Right lobe of liver (tissue), 6 donors: ENCODE data around the gene TGM6. TPM values are rescaled to one million over a fixed set of nuclear protein-coding genes. Genes with fewer than 3 reads are reported as not detected.
A peak's percentile ranks its signal among the peaks of the same experiment; 100 is the strongest.

Source experiments
- ATAC-seq, 4 donors: fragments of 200-7000 bp; cut with Tn5 transposase; one replicate each; pipeline ENCODE4 v1.9.1; 2020; ENCODE audit warnings: mild to moderate bottlenecking in 4 of 4, moderate library complexity in 4 of 4
- DNase-seq, 3 donors: peaks; one replicate each; pipeline ENCODE4 v3.0.0-alpha.2; 2020
- H3K27ac ChIP-seq, 3 donors: fragments of 200-600 bp; one replicate each; pipeline ENCODE4 v1.8.0; 2022
- H3K27me3 ChIP-seq, 2 donors: fragments of 200-600 bp; one replicate each; pipeline ENCODE4 v1.8.0; 2022
- H3K36me3 ChIP-seq, 4 donors: fragments of 200-600 bp; sonication (generic) in 1 of 4; one replicate each; pipeline versions ENCODE4 v1.5.1 to v1.8.0; 2017 to 2022; ENCODE audit warnings: control low read depth in 1 of 4
- H3K4me1 ChIP-seq, 4 donors: fragments of 200-600 bp; sonication (generic) in 1 of 4; one replicate each; pipeline versions ENCODE4 v1.5.1 to v1.8.0; 2017 to 2022; ENCODE audit warnings: control low read depth in 1 of 4
- H3K4me3 ChIP-seq, 3 donors: fragments of 200-600 bp; one replicate each; pipeline ENCODE4 v1.8.0; 2022
- H3K9me3 ChIP-seq, 4 donors: fragments of 200-600 bp; sonication (generic) in 1 of 4; one replicate each; pipeline versions ENCODE4 v1.5.1 to v1.8.0; 2017 to 2022; ENCODE audit warnings: control low read depth in 1 of 4
- POLR2A ChIP-seq: fragments of 450-650 bp; IDR thresholded peaks from one replicate; pipeline ENCODE4 v1.6.1; 2017; ENCODE audit warnings: antibody characterized with exemption, mild to moderate bottlenecking
- WGBS: methylation state at CpG from one replicate; pipeline ENCODE4 v1.1.6; 2018; ENCODE audit warnings: low coverage, low lambda C conversion rate; ENCODE audit not compliant: insufficient coverage; ENCODE audit errors: missing lambda C conversion rate; 5-methylcytosine and 5-hydroxymethylcytosine counted together
- intact Hi-C, 2 donors: fragments of 100-400 bp; cut with DNase I; formaldehyde crosslinking; loops; one replicate each; pipeline versions ENCODE4 v1.11.2 to v1.14.1; 2022
- total RNA-seq, 6 experiments: library from RNA; depleted of rRNA in 2 of 6; stranded (reverse); fragments of >200 nt in 2 of 6; fragmentation: NEBNext Ultra II Directional in 3 of 6; extraction: Animal tissue kit (Norgen Biotek cat#: 25700) in 3 of 6; gene quantifications; one replicate each; pipeline versions ENCODE4 v1.1.0 to v1.2.4, GENCODE V29; 2016 to 2023
- TF ChIP-seq, protein P1 (sequence below), 4 donors: fragments of 200-600 bp in 3 of 4; fragments of 450-650 bp in 1 of 4; IDR thresholded peaks; one replicate each; pipeline versions ENCODE4 v1.5.1 to v1.8.0; 2016 to 2022; ENCODE audit warnings: antibody characterized with exemption in 4 of 4, mild to moderate bottlenecking in 2 of 4
- donor health status: DM: no; HTN: yes; CAD: no.
- donor health status: DM: no; HTN: no; CAD: no.
- donor health status: DM: no; HTN: no; CAD: no.
- donor health status: DM: no; HTN: yes; CAD: no.
- donor health status: DM: no; HTN: yes; CAD: no.

Gene TGM6
- total RNA-seq, 6 experiments from 2014 or later, result not detected

DNA sequence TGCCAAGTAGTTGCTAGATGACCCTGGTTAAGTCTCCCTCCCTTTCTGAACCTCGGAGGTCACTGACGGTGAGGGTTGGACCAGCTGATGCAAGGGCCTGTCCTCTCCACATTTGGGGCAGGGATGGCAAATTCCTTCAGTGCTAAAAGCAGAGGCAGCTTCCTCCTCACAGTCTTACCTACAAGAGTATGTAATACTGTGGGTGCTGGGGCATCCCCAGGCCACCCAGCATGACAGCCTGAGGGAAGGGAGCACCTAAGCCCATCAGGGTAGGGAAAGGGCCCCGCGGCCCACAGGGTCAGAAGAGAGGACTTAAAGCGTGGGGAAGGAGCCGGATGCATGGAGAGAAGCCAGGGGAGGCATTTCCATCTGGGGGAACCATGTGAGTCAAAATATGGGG, 46.9 kb upstream of the TGM6 start:
- Histone ChIP-seq H3K9me3 (no peaks in the 10 kb centered on the region), H3K4me1 (peaks cover 0 to 11% (median 4%) of the 10 kb centered on the region in 4 donors), H3K27ac (no peak overlapping the region), H3K27me3 (no peaks in the 10 kb centered on the region), H3K4me3 (no peak overlapping the region), H3K36me3 (no peaks in the 10 kb centered on the region)
- DNase-seq, result peak in 1 of 3 donors; percentile 33
- no peak for ATAC-seq
- TF ChIP-seq POLR2A, result no peak
- TF ChIP-seq, protein P1, sequence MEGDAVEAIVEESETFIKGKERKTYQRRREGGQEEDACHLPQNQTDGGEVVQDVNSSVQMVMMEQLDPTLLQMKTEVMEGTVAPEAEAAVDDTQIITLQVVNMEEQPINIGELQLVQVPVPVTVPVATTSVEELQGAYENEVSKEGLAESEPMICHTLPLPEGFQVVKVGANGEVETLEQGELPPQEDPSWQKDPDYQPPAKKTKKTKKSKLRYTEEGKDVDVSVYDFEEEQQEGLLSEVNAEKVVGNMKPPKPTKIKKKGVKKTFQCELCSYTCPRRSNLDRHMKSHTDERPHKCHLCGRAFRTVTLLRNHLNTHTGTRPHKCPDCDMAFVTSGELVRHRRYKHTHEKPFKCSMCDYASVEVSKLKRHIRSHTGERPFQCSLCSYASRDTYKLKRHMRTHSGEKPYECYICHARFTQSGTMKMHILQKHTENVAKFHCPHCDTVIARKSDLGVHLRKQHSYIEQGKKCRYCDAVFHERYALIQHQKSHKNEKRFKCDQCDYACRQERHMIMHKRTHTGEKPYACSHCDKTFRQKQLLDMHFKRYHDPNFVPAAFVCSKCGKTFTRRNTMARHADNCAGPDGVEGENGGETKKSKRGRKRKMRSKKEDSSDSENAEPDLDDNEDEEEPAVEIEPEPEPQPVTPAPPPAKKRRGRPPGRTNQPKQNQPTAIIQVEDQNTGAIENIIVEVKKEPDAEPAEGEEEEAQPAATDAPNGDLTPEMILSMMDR (IDR thresholded peaks at IDR 0.05), result no peak
- intact Hi-C loops, result no loop called here
- WGBS, result 82% methylated on average over 4 of the region's 6 CpGs

DNA sequence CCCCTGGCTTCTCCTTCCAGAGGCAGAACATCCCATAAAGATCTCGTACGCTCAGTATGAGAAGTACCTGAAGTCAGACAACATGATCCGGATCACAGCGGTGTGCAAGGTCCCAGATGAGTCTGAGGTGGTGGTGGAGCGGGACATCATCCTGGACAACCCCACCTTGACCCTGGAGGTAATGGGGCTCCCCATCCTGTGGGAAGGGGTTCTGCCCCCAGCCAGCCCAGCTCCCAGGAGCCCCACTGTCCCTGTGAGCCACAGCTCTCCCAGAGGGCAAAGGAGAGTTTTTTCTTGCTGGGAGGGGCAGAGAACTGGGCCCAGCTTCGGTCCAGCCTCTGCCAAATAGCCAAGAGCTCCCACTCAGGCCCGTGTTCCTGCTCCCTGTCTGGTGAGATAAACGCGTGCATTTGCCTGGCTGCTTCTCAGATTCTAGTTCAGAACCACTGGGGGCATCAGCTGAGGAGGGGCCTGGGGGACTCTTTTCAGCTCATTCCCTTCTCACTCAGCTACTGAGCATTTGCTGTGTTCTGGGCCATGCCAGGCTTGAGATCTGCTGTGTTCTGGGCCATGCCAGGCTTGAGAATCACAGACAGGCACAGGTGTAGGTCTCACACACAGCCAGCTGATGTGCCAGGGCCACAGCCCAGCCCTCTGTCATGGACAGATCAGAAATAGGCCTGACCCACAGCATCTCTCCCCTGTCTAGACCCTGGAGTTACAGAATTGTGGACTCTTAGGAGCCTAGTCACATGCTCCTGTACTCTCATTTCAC, 45.4 kb upstream of the TGM6 start:
- intact Hi-C loops, result no loop called here
- no peaks in the 10 kb centered on the region for H3K36me3 ChIP-seq
- no peaks in the 10 kb centered on the region for H3K9me3 ChIP-seq
- H3K27ac ChIP-seq, result no peak overlapping the region
- no peak overlapping the region for H3K4me3 ChIP-seq
- no peaks in the 10 kb centered on the region for H3K4me1 ChIP-seq
- no peaks in the 10 kb centered on the region for H3K27me3 ChIP-seq
- TF ChIP-seq, protein P1 (IDR thresholded peaks at IDR 0.05), result no peak
- TF ChIP-seq POLR2A, result no peak
- DNase-seq (peak in 1 of 3 donors; percentile 42), ATAC-seq (no peak)
- WGBS, result 72% methylated on average over 4 of the region's 9 CpGs

DNA sequence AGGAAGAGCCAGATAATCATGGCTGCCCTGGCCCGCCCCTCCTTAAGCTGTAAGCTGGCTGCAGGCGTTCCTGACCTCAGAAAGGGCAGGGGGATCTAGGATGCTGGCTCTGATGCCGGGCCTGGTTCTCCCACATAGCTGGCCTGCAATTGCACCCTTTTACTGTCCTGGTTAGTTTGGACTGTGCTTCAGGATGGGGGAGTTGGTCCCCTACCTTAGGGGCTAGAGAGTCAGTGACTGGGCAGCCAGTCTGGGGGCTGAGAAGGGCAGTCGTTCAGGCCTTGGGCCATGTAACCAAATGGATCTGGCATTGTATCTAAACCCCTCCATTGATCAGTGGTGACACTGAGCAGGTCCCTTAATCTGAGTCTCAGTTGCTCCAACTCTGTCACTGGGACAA, 44.2 kb upstream of the TGM6 start:
- Histone ChIP-seq H3K4me1 (no peaks in the 10 kb centered on the region), H3K9me3 (no peaks in the 10 kb centered on the region), H3K27me3 (no peaks in the 10 kb centered on the region), H3K36me3 (no peaks in the 10 kb centered on the region), H3K27ac (no peak overlapping the region), H3K4me3 (no peak overlapping the region)
- ATAC-seq (no peak), DNase-seq (no peak)
- TF ChIP-seq, protein P1 (IDR thresholded peaks at IDR 0.05), result no peak
- TF ChIP-seq POLR2A, result no peak
- intact Hi-C loops, result no loop called here
- no CpG with 5 or more reads among the region's 4 CpGs for WGBS

DNA sequence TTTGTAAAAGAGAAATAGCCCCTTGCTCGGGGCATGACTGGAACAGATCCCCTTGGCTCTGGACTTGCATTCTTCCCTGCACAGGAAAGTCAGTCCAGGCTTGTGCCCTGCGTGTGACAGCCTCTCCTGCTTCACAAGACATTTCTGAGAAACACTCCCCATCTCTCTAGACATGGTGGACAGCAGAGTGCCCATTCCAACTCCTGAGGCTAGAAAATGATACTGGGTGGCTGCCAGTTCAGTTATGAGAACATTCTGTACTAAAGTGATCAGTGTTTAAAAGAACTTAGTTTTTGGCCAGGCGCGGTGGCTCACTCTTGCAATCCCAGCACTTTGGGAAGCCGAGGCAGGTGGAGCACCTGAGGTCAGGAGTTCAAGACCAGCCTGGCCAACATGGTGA, 43.6 kb upstream of the TGM6 start:
- no peak for ATAC-seq
- Histone ChIP-seq H3K9me3 (no peaks in the 10 kb centered on the region), H3K36me3 (no peaks in the 10 kb centered on the region), H3K4me1 (peaks cover 0 to 3% (median 0%) of the 10 kb centered on the region in 4 donors), H3K27me3 (no peaks in the 10 kb centered on the region), H3K4me3 (no peak overlapping the region), H3K27ac (no peak overlapping the region)
- intact Hi-C loops, result no loop called here
- TF ChIP-seq, protein P1 (IDR thresholded peaks at IDR 0.05), result no peak
- no peak for TF ChIP-seq POLR2A
- no peak for DNase-seq
- WGBS, result 84% methylated on average over 4 of the region's 5 CpGs
